HG03520 (cell line): Measurements from ENCODE around the gene KCNH2.

ENCODE experiments used
- ATAC-seq: cut with Tn5 transposase; IDR thresholded peaks from one replicate; pipeline ENCODE4 v1.9.1; 2021; ENCODE audit warnings: mild to moderate bottlenecking, moderate library complexity; ENCODE audit not compliant: unreplicated experiment

KCNH2 gene

GRCh38 chr7:150962553-150963399 is 15.3 kb downstream of the KCNH2 start:
- ATAC-seq: no peak

- no peak for ATAC-seq
Observed at GRCh38 chr7:150962290-150962552, 15.9 kb downstream of the KCNH2 start.

GRCh38 chr7:150961510-150962289 is 16.4 kb downstream of the KCNH2 start:
- no peak for ATAC-seq

GRCh38 chr7:150959739-150960734 is 18.1 kb downstream of the KCNH2 start:
- ATAC-seq: no peak

- ATAC-seq: no peak
Observed at GRCh38 chr7:150959081-150959480, 19.0 kb downstream of the KCNH2 start.

- ATAC-seq: no peak
Observed at GRCh38 chr7:150958597-150958996, 19.5 kb downstream of the KCNH2 start.

DNA sequence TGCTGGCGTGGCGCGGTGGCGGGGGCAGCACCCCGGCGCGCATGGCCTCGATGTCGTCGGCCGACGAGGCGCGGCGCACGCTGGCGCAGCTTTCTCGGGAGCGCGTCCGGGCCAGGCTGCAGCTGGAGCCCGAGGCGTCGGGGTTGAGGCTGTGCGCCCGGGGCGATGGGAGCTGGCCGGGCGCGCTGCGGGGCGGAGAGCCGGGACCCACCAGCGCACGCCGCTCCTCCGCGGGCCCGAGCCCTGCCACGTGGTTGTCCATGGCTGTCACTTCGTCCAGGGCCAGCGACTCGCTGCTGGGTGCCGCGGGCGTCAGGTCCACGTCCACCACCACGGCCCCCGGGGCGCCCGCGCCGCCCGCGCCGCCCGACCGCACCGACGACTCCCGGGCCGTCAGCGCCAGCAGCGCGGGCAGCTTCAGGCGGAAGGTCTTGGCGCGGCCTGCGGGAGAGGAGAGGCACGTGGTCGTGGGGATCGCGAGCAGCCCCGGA is 20.0 kb downstream of the KCNH2 start:
- ATAC-seq: no peak

GRCh38 chr7:150957133-150958020 is 20.7 kb downstream of the KCNH2 start:
- no peak for ATAC-seq

DNA sequence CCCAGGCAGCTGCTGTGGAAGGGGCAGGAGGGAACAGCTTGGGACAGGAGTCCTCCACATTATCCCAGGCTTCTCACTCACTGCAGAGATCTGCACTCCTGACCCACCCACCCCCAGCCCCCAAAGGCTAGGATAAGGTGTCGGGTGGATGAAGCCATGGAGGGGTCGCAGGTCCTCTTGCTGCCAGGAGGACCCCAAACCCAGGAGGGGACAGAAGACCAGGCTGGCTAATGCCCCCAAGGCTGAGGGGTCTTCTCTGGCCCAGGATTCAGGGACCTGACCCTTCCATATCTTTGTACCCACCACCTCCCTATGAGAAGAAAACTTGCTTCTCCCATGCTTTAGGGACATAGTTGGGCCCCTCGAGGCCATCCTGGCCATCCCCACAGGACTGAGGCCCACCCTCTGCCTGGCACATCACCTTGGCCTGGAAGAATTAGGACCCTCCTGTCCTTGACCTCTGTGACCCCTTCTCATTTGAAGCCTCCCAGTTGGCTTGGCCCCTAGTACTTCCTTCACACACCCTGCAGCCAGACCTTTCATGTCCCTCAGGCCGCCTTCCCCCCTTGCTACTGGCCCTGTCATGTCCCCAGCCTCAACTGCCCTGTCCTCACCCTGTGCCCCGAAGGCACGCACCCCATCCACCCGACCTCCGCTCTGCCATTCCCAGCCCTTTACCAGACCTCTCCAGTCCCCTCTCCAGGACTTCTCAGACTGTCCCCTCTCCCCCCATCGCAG is 21.6 kb downstream of the KCNH2 start:
- ATAC-seq: no peak

- ATAC-seq: no peak
Observed at GRCh38 chr7:150955519-150956394, 22.4 kb downstream of the KCNH2 start.

DNA sequence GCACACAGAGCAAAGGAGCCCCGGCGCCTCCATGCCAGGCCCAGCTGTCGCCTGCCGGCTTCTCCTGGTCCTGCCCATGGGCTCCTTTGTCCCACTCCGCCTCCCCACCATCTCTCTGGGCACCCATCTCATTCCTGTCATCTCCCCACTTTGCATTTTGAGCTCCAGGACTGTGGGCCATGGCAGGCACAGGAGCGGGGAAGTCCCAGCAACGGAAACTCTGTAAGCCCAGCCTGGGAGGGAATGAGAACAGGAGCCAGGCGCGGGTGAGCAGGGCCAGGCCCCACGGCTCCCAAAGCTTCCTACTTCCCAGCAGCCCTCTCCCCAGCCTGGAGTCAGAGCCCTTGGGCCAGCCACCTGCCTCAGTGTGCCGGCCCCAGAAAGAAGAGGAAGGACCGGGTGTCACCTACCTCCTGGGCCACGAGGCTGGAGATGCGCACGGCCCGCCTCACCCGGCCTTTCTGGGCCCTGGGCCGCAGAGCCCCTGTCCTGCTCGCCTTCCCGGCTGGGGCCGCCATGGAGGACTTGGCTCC is 23.1 kb downstream of the KCNH2 start:
- ATAC-seq: no peak

- ATAC-seq: no peak
Observed at GRCh38 chr7:150954201-150954985, 23.7 kb downstream of the KCNH2 start.

DNA sequence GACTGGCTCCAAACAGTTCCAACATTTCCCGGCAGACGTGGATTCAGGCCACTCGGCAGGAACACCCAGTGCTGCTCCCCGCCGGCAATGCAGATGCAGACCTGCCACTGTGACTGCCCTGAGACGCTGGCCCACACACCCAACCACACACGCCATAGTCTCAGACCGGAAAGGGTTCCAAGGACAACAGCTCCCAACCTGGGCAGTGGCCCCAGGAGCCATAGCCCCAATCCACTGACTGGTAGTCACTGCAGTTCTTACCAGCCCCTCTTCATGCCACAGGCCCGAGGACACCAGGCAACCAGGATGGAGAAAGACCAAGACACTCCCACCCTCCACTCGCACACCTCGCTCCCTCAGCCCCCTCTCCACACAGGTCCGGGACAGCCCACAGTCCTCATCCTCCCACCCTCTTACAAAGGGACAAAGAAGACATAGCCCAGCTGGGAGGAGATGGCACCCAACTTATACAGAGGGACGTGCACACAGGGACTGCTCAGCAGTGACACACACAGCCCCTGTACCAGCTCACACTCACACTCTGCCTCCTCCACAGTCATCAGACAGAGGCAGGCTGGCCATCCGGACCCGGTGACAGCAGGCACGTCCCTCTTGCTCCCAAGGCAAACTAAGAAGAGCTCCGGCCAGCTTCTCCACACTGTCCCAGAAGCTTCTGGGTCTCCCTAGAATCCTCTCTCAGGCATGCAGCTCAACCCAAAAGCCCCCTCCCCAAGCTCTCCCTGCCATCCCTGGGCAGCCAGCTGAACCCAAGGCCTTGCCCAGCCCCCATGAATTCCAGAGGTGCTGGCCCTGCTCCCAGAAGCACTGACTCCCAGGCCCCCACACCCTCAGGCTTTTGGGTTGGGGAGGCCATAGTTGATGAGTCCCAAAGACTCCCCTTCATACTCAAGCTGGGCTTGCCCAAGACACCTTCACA is 24.8 kb downstream of the KCNH2 start:
- ATAC-seq: no peak

DNA sequence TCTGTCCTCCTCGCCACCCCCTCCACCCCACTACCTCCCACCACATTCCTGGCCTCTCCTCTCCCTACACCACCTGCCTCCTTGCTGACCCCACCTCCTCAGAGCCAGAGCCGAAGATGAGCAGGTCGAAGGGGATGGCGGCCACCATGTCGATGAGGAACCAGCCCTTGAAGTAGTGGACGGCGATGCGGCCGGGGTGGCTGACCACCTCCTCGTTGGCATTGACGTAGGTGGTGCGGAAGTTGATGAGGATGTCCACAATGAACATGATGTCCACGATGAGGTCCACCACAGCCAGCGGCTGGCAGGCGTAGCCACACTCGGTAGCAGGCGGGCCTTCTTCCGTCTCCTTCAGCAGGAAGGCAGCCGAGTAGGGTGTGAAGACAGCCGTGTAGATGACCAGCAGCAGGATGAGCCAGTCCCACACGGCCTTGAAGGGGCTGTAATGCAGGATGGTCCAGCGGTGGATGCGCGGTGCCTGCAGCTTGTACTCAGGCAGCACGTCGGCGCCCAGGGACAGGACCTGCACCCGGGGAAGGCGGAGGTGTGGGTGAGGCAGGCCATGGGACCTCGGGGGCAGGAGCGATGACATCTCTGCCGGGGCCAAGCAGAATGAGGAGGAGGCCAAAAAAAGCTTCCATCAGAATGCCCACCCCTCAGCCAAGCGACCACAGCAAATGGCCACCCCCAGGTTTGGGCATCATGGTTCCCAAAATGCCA is 25.6 kb downstream of the KCNH2 start:
- no peak for ATAC-seq

GRCh38 chr7:150951521-150951920 is 26.6 kb downstream of the KCNH2 start:
- ATAC-seq: no peak

- ATAC-seq: no peak
Observed at GRCh38 chr7:150951181-150951520, 27.0 kb downstream of the KCNH2 start.
